Heart left ventricle (tissue), 16 donors: ENCODE results near the gene HAUS5. TPM values are rescaled to one million over a fixed set of nuclear protein-coding genes. Genes with fewer than 3 reads are reported as not detected.
"Not testable (repeated sequence)": the region's sequence is repeated elsewhere in the genome, so short reads cannot be mapped to it uniquely, and the experiment has no call there.

Experiments used
- ATAC-seq, 4 donors: fragments of 200-7000 bp; cut with Tn5 transposase; one replicate each; pipeline ENCODE4 v1.9.1; 2020 to 2022; ENCODE audit warnings: moderate library complexity in 4 of 4, mild to moderate bottlenecking in 3 of 4, moderate number of reproducible peaks in 1 of 4
- DNase-seq, 5 donors: peaks; one replicate each; pipeline ENCODE4 v3.0.0-alpha.2; 2020
- H3K27ac ChIP-seq, 12 donors: fragments of 200-600 bp; sonication (generic) in 4 of 12; one replicate each; pipeline versions ENCODE4 v1.5.0 to v1.8.0; 2016 to 2022; ENCODE audit warnings: mild to moderate bottlenecking in 2 of 12
- H3K27me3 ChIP-seq, 9 donors: fragments of 200-600 bp; sonication (generic) in 2 of 9; one replicate each; pipeline versions ENCODE4 v1.5.1 to v1.8.0; 2016 to 2022; ENCODE audit warnings: mild to moderate bottlenecking in 3 of 9
- H3K36me3 ChIP-seq, 9 donors: fragments of 200-600 bp; sonication (generic) in 2 of 9; one replicate each; pipeline versions ENCODE4 v1.5.0 to v1.8.0; 2018 to 2022; ENCODE audit warnings: mild to moderate bottlenecking in 2 of 9
- H3K4me1 ChIP-seq, 12 donors: fragments of 200-600 bp; sonication (generic) in 4 of 12; one replicate each; pipeline versions ENCODE4 v1.5.0 to v1.8.0; 2016 to 2022; ENCODE audit warnings: mild to moderate bottlenecking in 3 of 12
- H3K4me3 ChIP-seq, 12 donors: fragments of 200-600 bp; sonication (generic) in 4 of 12; one replicate each; pipeline versions ENCODE4 v1.5.0 to v1.8.0; 2017 to 2022; ENCODE audit warnings: mild to moderate bottlenecking in 9 of 12, moderate library complexity in 4 of 12
- H3K9me3 ChIP-seq, 12 donors: fragments of 200-600 bp; sonication (generic) in 4 of 12; one replicate each; pipeline versions ENCODE4 v1.5.0 to v1.8.0; 2016 to 2022; ENCODE audit warnings: mild to moderate bottlenecking in 1 of 12
- CTCF ChIP-seq, 12 donors: fragments of 200-600 bp; sonication (generic) in 4 of 12; IDR thresholded peaks; one replicate each; pipeline versions ENCODE4 v1.5.0 to v1.8.0; 2018 to 2022; ENCODE audit warnings: antibody characterized with exemption in 12 of 12, mild to moderate bottlenecking in 5 of 12
- POLR2A ChIP-seq, 2 donors: fragments of 450-650 bp; IDR thresholded peaks; one replicate each; pipeline ENCODE4 v1.6.1; 2017; ENCODE audit warnings: antibody characterized with exemption in 2 of 2, mild to moderate bottlenecking in 2 of 2, moderate library complexity in 2 of 2
- WGBS, 4 donors: extraction: QIAGEN DNeasy Blood & Tissue Kit in 2 of 4; methylation state at CpG; one replicate each; pipeline versions ENCODE4 v1.1.5 to v1.1.7; 2013 to 2018; 5-methylcytosine and 5-hydroxymethylcytosine counted together
- intact Hi-C, 10 donors: fragments of 100-400 bp; cut with DNase I; formaldehyde crosslinking; loops; one replicate each; pipeline versions ENCODE4 v1.11.1 to v1.14.2; 2022
- polyA plus RNA-seq, 2 donors: library from polyadenylated mRNA; stranded (reverse); fragments of 200-250 nt; gene quantifications; one replicate each; pipeline ENCODE4 v1.2.3, GENCODE V29; 2013
- total RNA-seq, 9 donors: library from RNA; depleted of rRNA in 2 of 9; stranded (reverse); fragments of >200 nt in 2 of 9; fragmentation: NEBNext Ultra II Directional in 3 of 9; extraction: Animal tissue kit (Norgen Biotek cat#: 25700) in 3 of 9; gene quantifications; one replicate each; pipeline versions ENCODE4 v1.1.0 to v1.2.4, GENCODE V29; 2016 to 2023
- donor health status: ischemic (EF 13 %, LVEDD 7.1; RV severe dilation, severe dysfunction).
- donor health status: healthy with polysubstance abuse.
- donor health status: DM: no; HTN: yes; CAD: no.
- donor health status: DM: no; HTN: no; CAD: no.
- donor health status: ischemic (EF 25% LVEDD 6.9; RV normal size, moderate dysfunction).
- donor health status: ischemic (EF 25% LVEDD 5.7; RV mildly dilated, moderate dysfunction).
- donor health status: healthy.
- donor health status: DM: yes; HTN: yes; CAD: no.
- donor health status: ischemic (EF 35%, LVEDD 5.7; RV mildly dilated, moderate dysfunction).
- donor health status: nonischemic (EF 11% LVEDD 7.7; RV severe dilation, severe dysfunction).
- donor health status: DM: yes; HTN: yes; CAD: no.
- donor health status: PGD.
- donor health status: ischemic (EF 29% LVEDD 5.4; RV normal size, mild dysfunction).
- donor health status: nonischemic (EF 23%, LVEDD 6.1; RV moderate dilation, normal function).

The HAUS5 gene
- total and polyA plus RNA-seq, 11 donors: 1.9 to 9.0 (median 3.9) TPM

DNA sequence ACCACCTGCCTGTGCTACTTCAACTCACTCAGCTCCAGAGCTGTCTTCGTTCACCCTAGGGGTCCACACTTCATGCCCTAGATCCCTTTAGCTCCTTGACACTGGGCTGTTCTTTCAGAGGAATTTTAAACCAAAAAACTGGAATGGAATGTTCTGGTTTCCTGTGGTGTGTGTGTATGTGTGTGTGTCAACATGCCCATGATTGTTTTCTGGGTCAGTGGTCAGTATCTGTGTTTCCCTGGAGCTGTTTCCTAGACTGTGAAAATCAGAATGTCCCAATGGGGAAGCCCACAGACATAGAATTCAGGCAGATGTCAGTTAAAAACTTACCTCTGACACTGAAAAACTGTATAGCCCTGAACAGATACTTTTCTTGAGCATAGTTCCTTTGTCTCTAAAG is 25.2 kb upstream of the HAUS5 start:
- intact Hi-C loops: no loop called here
- DNase-seq (no peak), ATAC-seq (no peak)
- Histone ChIP-seq H3K27ac (no peak overlapping the region), H3K9me3 (no peaks in the 10 kb centered on the region), H3K36me3 (no peaks in the 10 kb centered on the region), H3K4me1 (no peaks in the 10 kb centered on the region), H3K27me3 (peaks cover 0 to 36% (median 8%) of the 10 kb centered on the region in 9 donors), H3K4me3 (no peak overlapping the region)
- TF ChIP-seq CTCF (IDR thresholded peaks at IDR 0.05) (no peak), POLR2A (IDR thresholded peaks at IDR 0.05) (no peak)
- WGBS, 4 donors: 36 to 67% (median 48%) methylated on average over 1 of the region's 1 CpG

DNA sequence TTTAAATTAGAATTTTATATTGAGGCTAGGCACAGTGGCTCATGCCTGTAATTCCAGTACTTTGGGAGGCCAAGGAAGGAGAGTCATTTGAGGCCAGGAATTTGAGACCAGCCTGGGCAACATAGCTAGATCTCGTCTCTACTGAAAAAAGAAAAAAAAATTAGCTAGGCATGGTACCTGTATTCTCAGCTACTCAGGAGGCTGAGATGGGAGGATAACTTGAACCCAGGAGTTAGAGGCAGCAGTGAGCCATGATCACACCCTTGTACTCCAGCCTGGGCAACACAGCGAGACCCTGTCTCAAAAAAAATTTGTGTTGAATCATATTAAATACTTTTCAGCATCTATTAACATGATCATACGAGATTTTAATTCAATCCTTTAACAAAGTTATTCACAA is 21.7 kb upstream of the HAUS5 start:
- Histone ChIP-seq H3K27me3 (peaks cover 0 to 29% (median 6%) of the 10 kb centered on the region in 9 donors), H3K36me3 (no peaks in the 10 kb centered on the region), H3K27ac (no peak overlapping the region), H3K4me3 (no peak overlapping the region), H3K4me1 (no peaks in the 10 kb centered on the region), H3K9me3 (no peaks in the 10 kb centered on the region)
- no peak for TF ChIP-seq POLR2A (IDR thresholded peaks at IDR 0.05)
- no peak for TF ChIP-seq CTCF (IDR thresholded peaks at IDR 0.05)
- DNase-seq (no peak), ATAC-seq (no peak)
- intact Hi-C loops: loop anchor here in 3 of 10 donors (5.0 to 10.0 kb wide), 3 partner anchors 79 to 239 kb away; partner anchors contain the start of genes DMKN (in 1 of the 3) and FFAR3 (in 1 of the 3)
- WGBS, 4 donors: 81 to 91% (median 84%) methylated on average over 3 of the region's 3 CpGs

DNA sequence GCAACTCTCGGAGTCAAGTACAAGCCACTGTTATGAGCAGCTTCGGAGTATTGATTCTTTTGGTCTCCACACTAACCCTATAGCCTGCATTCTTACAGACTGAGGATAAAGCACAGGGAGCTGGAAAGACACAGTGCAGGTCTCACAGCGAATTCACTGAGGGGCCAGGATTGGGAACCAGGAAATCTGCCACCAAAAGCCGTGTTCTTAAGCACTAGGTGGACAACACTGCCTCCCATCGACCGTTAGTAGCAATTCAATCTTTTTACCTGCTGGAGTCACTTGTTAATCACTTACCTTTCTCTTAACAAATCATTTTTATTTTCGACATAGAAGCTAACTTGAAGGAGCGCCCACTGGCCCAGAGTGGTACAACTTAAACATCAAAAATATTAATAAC is 20.3 kb upstream of the HAUS5 start:
- Histone ChIP-seq H3K27ac (no peak overlapping the region), H3K4me3 (no peak overlapping the region), H3K36me3 (no peaks in the 10 kb centered on the region), H3K9me3 (no peaks in the 10 kb centered on the region), H3K4me1 (no peaks in the 10 kb centered on the region), H3K27me3 (peaks cover 0 to 26% (median 6%) of the 10 kb centered on the region in 9 donors)
- intact Hi-C loops: loop anchor here in 3 of 10 donors (5.0 to 10.0 kb wide), 3 partner anchors 80 to 240 kb away; partner anchors contain the start of genes DMKN (in 1 of the 3) and FFAR3 (in 1 of the 3)
- no peak for ATAC-seq
- TF ChIP-seq POLR2A (IDR thresholded peaks at IDR 0.05) (no peak), CTCF (IDR thresholded peaks at IDR 0.05) (peak in 11 of 12 donors; percentile 15 to 49 (median 36))
- WGBS, 4 donors: 28 to 29% (median 28%) methylated on average over 8 of the region's 8 CpGs
- DNase-seq: no peak

DNA sequence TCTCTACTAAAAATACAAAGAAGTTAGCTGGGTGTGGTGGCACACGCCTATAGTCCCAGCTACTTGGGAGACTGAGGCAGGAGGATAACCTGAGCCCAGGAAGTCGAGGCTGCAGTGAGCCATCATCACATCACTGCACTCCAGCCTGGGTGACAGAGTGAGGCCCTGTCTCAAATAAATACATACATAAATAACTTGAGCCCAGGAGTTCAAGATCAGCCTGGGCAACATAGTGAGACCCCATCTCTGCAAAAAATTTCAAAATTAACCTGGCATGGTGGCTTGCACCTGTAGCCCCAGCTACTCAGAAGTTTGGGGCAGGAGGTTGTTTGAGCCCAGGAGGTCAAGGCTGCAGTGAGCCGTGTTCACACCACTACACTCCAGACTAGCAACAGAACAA is 17.5 kb upstream of the HAUS5 start:
- WGBS, 4 donors: 69 to 86% (median 78%) methylated on average over 3 of the region's 3 CpGs
- intact Hi-C loops: loop anchor here in 1 of 10 donors (10.0 kb wide), 1 partner anchor 240 kb away; the partner anchor contains the start of gene FFAR3
- H3K9me3 ChIP-seq, ATAC-seq, DNase-seq, H3K36me3 ChIP-seq, H3K4me3 ChIP-seq, H3K27ac ChIP-seq, H3K4me1 ChIP-seq: not testable (repeated sequence)
- peaks cover 0 to 26% (median 6%) of the 10 kb centered on the region in 9 donors for H3K27me3 ChIP-seq

DNA sequence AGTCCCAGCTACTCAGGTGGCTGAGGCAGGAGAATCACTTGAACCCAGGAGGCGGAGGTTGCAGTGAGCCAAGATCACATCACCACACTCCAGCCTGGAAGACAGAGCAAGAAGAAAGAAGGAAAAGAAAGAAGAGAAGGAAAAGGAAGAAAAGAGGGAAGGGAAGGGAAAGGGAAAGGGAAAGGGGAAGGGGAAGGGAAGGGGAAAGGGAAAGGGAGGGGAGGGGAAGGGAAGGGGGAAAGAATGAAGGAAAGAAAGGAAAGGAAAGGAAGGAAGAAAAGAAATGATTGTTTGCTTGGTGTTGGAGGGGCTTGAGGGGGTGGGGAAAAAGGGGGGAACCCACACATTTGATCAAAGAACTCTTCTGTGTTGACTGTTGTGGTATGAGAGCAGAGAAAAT is 16.6 kb upstream of the HAUS5 start:
- no peaks in the 10 kb centered on the region for H3K4me1 ChIP-seq
- H3K27ac ChIP-seq: no peak overlapping the region
- H3K27me3 ChIP-seq: peaks cover 0 to 26% (median 6%) of the 10 kb centered on the region in 9 donors
- ATAC-seq: no peak
- no peaks in the 10 kb centered on the region for H3K9me3 ChIP-seq
- TF ChIP-seq CTCF (IDR thresholded peaks at IDR 0.05) (no peak), POLR2A (IDR thresholded peaks at IDR 0.05) (no peak)
- H3K4me3 ChIP-seq: no peak overlapping the region
- no peak for DNase-seq
- WGBS, 4 donors: 96 to 100% (median 99%) methylated on average over 1 of the region's 1 CpG
- H3K36me3 ChIP-seq: no peaks in the 10 kb centered on the region
- intact Hi-C loops: loop anchor here in 1 of 10 donors (10.0 kb wide), 1 partner anchor 241 kb away; the partner anchor contains the start of gene FFAR3
